GM18498 (cell line): ENCODE results near the gene MTRF1L.
"Not testable (repeated sequence)": the region's sequence is repeated elsewhere in the genome, so short reads cannot be mapped to it uniquely, and the experiment has no call there.

ENCODE experiments used
- ATAC-seq: cut with Tn5 transposase; IDR thresholded peaks from one replicate; pipeline ENCODE4 v1.9.1; 2021; ENCODE audit warnings: mild to moderate bottlenecking, moderate library complexity; ENCODE audit not compliant: unreplicated experiment

Gene MTRF1L

GRCh38 chr6:153003366-153003690, 819 bp upstream of the MTRF1L start:
- ATAC-seq = peak; percentile 2

DNA sequence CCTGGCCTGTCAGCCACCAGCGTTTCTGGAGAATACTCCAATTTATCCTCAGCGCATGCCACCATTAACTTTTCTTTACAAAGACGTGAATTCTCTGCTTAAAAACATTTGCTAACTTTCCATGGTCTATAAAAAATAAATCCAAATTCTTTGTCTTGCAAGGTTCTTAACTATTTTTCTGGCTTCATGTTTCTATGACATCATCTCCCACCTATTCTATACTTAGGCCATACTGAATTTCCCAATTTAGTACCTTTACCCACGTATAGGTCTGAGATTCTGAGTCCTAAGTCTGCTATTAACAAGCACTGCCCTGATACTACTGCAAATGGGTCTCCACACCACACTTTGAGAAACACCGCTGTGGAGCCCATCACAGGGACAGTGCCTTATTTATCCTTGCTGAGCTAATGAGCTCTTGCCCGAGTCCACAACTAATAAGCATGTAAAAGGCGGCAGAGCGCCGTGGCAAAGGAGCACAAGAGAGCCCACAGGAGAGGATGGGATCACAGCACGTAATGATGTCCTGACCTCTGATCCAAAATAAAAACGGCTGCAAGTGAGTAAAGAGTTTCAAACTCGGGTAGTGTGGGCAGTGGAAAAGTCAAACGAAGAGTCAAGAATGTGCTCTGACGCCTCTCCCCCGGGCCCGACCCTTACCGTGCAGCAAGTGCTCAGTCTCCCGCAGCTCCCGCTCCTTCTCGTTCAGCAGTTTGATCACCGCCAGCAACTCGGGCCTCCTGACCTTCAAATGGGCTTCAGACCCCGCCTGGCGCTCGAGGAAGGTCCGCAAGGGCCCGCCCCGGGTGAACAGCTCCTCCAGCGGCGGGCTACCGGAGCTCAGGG, 519 bp downstream of the MTRF1L start:
- ATAC-seq = peak; percentile 28

- not testable (repeated sequence) for ATAC-seq
Measured at GRCh38 chr6:153000790-153001189, 1.7 kb downstream of the MTRF1L start.

DNA sequence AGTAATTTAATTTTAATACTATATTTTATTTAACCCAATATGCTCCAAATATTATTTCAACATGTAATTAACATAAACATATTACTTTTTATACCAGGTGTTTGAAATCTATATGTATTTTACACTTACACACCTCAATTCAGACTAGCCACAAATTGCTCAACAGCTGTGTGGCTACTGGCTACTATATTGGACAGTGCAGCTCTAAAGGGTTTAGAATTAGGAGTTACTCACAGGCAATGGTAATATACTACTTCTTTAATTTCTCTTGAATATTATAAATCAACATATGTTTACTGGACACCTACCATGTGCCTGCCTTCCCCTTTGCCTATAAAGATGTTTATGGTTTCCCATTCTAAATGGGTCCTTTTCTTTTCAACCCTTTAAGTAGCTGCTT, 2.3 kb downstream of the MTRF1L start:
- no peak for ATAC-seq

DNA sequence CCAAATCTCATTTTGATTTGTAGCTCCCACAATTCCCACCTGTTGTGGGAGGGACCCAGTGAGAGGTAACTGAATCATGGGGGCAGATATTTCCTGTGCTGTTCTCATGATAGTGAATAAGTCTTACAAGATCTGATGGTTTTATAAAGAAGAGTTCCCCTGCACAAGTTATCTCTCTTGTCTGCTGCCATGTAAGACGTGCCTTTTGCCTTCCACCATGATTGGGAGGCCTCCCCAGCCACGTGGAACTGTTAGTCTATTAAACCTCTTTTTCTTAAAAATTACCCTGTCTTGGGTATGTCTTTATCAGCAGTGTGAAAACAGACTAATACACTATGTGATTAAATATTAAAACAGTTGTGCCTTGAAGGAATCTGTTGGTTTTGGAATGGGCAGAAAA, 3.0 kb downstream of the MTRF1L start:
- ATAC-seq = not testable (repeated sequence)

GRCh38 chr6:152993847-152994246, 8.7 kb downstream of the MTRF1L start:
- no peak for ATAC-seq

DNA sequence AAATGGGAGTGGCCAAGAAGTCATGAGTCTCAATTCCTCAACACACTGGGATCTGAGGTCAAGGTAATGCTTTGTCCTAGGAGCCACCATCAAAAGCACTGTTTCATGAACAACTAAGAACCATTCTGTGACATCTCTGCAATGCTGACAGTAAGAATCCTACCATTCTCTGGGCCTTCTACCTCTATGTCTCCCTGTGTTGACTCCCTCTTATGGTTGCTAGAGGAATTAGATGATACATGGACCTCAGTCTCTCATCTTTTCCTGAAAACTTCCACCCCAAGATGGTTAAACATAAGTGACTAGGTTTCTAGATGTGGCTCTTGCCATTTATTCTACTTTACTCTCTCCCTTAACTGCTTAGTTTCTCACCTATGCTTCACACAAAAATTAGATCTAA, 9.1 kb downstream of the MTRF1L start:
- ATAC-seq = no peak

GRCh38 chr6:152986978-152987377, 15.5 kb downstream of the MTRF1L start:
- no peak for ATAC-seq

DNA sequence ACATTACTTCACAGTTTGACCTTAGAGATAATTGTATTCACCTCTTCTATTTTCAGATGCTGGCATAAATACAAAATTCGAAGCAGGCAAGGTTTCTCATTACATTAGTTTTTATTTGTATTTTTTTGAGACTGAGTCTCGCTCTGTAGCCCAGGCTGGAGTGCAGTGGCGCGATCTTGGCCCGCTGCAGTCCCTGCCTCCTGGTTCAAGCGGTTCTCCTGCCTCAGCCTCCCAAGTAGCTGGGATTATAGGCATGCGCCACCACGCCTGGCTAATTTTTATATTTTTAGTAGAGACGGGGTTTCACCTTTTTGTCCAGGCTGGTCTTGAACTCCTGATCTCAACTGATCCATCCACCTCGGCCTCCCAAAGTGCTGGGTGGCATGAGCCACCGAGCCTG, 17.2 kb downstream of the MTRF1L start:
- not testable (repeated sequence) for ATAC-seq

GRCh38 chr6:152984513-152984872, 18.0 kb downstream of the MTRF1L start:
- peak; percentile 23 for ATAC-seq

GRCh38 chr6:152983637-152984512, 18.6 kb downstream of the MTRF1L start:
- ATAC-seq = peak; percentile 18

GRCh38 chr6:152982904-152983636, 19.4 kb downstream of the MTRF1L start, which contains the start of gene FBXO5:
FBXO5 (minus strand) TSS chr6:152983041; CDS start chr6:152982959, 82 bp downstream.
- peak; percentile 89 for ATAC-seq

DNA sequence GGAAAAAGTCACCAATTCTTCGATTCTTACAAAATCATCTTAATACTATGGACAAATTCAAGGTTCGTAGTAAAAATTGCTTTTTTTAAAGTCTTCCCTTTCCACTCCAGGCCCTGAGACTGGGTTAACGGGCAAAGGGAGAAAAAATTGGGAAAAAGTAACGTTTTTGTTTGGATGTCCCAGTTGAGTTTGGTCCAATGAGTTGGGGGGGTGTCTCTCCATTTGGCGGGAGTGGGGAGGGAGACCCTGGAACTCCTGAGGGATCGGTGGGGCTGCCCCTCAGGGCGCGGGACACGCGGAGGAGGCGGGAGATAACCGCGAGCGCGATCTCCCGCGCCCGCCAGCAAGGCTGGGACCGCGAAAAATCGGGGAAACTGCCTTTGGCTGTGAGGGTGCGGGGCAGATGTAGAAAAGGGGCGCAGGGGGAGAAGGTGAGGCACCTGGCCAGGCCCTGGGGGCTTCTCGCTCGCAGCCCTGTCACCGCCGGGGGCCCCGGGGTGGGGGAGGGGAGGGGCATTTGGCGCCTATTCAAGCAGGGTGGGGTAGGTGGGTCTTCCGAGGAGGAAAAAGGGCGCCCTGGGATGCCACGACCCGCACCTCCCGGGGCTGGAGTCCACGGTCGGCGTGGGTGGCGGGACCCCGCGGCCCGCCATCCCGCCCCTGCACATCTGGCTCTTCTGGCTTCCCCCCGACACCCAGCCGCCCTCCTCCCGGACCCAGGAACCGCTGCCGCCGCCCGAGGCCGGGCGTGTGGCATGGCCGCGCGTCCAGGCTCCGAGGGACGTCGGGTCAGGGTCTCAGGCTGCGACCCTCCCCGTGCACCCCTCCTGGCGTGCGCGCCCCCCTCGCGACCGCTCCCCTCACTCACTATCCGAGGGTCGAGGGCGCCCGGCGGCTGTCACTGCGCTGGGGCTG, 20.3 kb downstream of the MTRF1L start:
- peak; percentile 2 for ATAC-seq

- no peak for ATAC-seq
Measured at GRCh38 chr6:152981219-152981618, 21.3 kb downstream of the MTRF1L start.

DNA sequence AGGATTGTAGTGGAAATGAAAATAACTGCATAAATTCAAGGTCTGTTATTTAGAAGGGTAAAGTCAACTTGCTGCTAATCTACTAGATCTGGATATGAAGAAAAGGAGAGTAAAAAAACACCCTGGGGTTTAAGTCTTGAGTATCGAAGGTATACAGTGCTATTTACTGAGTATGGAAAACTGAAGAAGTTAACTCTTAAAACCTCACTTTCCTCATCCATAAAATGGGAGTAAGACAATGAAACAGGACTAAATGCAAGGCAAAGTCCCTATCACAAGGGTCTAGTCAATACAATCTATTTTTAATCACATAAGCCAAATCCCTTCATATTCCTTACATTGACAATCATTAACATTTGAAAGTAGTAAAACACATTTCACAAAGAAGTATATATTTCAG, 21.9 kb downstream of the MTRF1L start:
- ATAC-seq = no peak

GRCh38 chr6:152979116-152979515, 23.4 kb downstream of the MTRF1L start:
- ATAC-seq = no peak

DNA sequence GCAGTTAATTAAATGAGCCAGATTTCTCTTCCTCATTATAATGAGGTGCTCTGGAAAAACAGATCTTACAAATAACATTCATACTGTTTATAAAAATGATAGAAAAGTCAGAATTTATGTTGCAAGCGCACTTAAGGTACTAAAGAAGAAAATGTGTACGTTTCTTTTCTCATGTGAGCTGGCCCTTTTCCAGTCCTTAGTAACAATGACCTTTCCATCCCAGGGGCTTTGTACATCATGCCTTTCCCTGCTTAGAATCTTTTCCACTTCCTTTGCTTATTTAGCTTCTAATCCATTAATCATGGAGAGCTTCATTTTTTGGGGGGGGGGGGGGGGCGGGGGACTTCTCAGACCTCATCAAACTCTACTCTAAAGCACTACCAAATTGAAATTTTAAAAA, 24.5 kb downstream of the MTRF1L start:
- no peak for ATAC-seq

DNA sequence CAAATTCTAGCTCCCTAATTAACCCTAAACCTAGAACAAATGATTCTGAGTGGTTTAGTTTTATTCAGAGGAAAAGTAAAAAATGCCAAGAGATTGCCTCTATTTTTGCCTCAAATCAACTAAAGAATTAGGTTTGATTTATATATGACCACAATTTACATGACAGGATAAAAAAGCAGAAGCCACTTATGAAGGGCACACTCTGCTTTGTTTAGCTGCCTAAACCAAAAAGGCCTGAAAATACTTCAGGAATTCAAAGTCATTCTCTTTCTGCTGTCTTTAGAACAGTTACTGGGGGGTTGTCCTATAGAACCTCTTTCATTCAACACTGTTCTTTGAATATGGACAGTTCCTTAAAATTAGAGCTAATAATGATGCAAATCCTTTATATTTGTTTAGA, 25.0 kb downstream of the MTRF1L start:
- ATAC-seq = no peak

GRCh38 chr6:152976749-152977148, 25.8 kb downstream of the MTRF1L start:
- no peak for ATAC-seq

GRCh38 chr6:152975204-152975915, 27.1 kb downstream of the MTRF1L start:
- ATAC-seq = peak; percentile 64
